ENCODE data around the gene NOS3.

GRCh38 chr7:151057989-151058780, 67.4 kb downstream of the NOS3 start:
- TF ChIP-seq CTCF (IDR thresholded peaks at IDR 0.05), result peak in 2 of 4 experiments; percentile 2 to 15
- peak; percentile 83 to 96 for TF ChIP-seq POLR2A (IDR thresholded peaks at IDR 0.05)

Data from uterus (tissue), 2 donors.